Adrenal gland (tissue), 5 donors: ENCODE data around the gene UGP2.

Experiments used
- CTCF ChIP-seq, 6 experiments: fragments of 450-650 bp in 4 of 6; fragments of 200-600 bp in 2 of 6; sonication (generic) in 1 of 6; IDR thresholded peaks; 1 replicate in 5 of 6; 2 replicates in 1 of 6; pipeline versions ENCODE4 v1.5.1 to v1.8.0; 2016 to 2021; ENCODE audit warnings: antibody characterized with exemption in 6 of 6, mild to moderate bottlenecking in 2 of 6, moderate library complexity in 1 of 6
- POLR2A ChIP-seq, 2 donors: fragments of 450-650 bp; IDR thresholded peaks; one replicate each; pipeline ENCODE4 v1.6.1; 2017; ENCODE audit warnings: antibody characterized with exemption in 2 of 2, mild to moderate bottlenecking in 2 of 2, moderate library complexity in 1 of 2
- donor health status: DM: no; HTN: no; CAD: no.

GRCh38 chr2:63876311-63876710 lies 34.6 kb downstream of the UGP2 start:
- TF ChIP-seq CTCF (IDR thresholded peaks at IDR 0.05) (no peak), POLR2A (IDR thresholded peaks at IDR 0.05) (no peak)
